GM12891 (cell line): Measurements from ENCODE around the gene FAM83F.

Experiments used
- POLR2A ChIP-seq: IDR thresholded peaks from 2 replicates; pipeline ENCODE4 v1.6.1; 2011; ENCODE audit warnings: low read depth, low read length, control low read depth
- POLR2AphosphoS5 ChIP-seq: IDR thresholded peaks from 2 replicates; pipeline ENCODE4 v1.6.1; 2011; ENCODE audit warnings: low read depth, low read length, control low read depth
- POU2F2 ChIP-seq: IDR thresholded peaks from 2 replicates; pipeline ENCODE4 v1.6.1; 2011; ENCODE audit warnings: low read depth, mild to moderate bottlenecking, control low read depth, low read length, moderate library complexity
- SPI1 ChIP-seq: IDR thresholded peaks from 2 replicates; pipeline ENCODE4 v1.6.1; 2011; ENCODE audit warnings: low read depth, low read length, control low read depth
- TAF1 ChIP-seq: IDR thresholded peaks from 2 replicates; pipeline ENCODE4 v1.6.1; 2011; ENCODE audit warnings: low read depth, low read length, control low read depth

- TF ChIP-seq POLR2A (no peak), POLR2AphosphoS5 (no peak), POU2F2 (no peak), TAF1 (no peak), SPI1 (no peak)
Observed at GRCh38 chr22:40025856-40026255, 31.1 kb downstream of the FAM83F start.
